ENCODE measurements around the gene RCAN2.

Gene RCAN2

GRCh38 chr6:46296586-46296985, 194.7 kb downstream of the RCAN2 start:
- in situ Hi-C loops (cut with HindIII; ENCODE audit: low sequenced_read_pairs) = no loop called here
- no peak overlapping the region for H3K4me3 ChIP-seq (ENCODE audit: low read depth, low read length)
- no peak for DNase-seq (ENCODE audit: low read depth, low spot score)
- no peak for TF ChIP-seq CTCF (IDR thresholded peaks at IDR 0.05; ENCODE audit: low read depth, low read length)

- TF ChIP-seq CTCF (IDR thresholded peaks at IDR 0.05; ENCODE audit: low read depth, low read length) = no peak
- no peak for DNase-seq (ENCODE audit: low read depth, low spot score)
- H3K4me3 ChIP-seq (ENCODE audit: low read depth, low read length) = no peak overlapping the region
- in situ Hi-C loops (cut with HindIII; ENCODE audit: low sequenced_read_pairs) = no loop called here
These were observed 197.5 kb downstream of the RCAN2 start for GRCh38 chr6:46293641-46294316.

- no peak for TF ChIP-seq CTCF (IDR thresholded peaks at IDR 0.05; ENCODE audit: low read depth, low read length)
- DNase-seq (ENCODE audit: low read depth, low spot score) = no peak
- H3K4me3 ChIP-seq (ENCODE audit: low read depth, low read length) = no peak overlapping the region
- in situ Hi-C loops (cut with HindIII; ENCODE audit: low sequenced_read_pairs) = no loop called here
These were observed 199.4 kb downstream of the RCAN2 start for GRCh38 chr6:46291880-46292279.

GRCh38 chr6:46291275-46291633, 200.0 kb downstream of the RCAN2 start:
- no peak for DNase-seq (ENCODE audit: low read depth, low spot score)
- in situ Hi-C loops (cut with HindIII; ENCODE audit: low sequenced_read_pairs) = no loop called here

GRCh38 chr6:46290421-46291274, 200.6 kb downstream of the RCAN2 start:
- in situ Hi-C loops (cut with HindIII; ENCODE audit: low sequenced_read_pairs) = no loop called here
- no peak overlapping the region for H3K4me3 ChIP-seq (ENCODE audit: low read depth, low read length)
- no peak for TF ChIP-seq CTCF (IDR thresholded peaks at IDR 0.05; ENCODE audit: low read depth, low read length)
- no peak for DNase-seq (ENCODE audit: low read depth, low spot score)

More at GRCh38 chr6:46291275-46291633, 200.0 kb downstream of the RCAN2 start:
- TF ChIP-seq CTCF (IDR thresholded peaks at IDR 0.05; ENCODE audit: low read depth, low read length) = no peak
- H3K4me3 ChIP-seq (ENCODE audit: low read depth, low read length) = no peak overlapping the region

GRCh38 chr6:46289898-46290297, 201.4 kb downstream of the RCAN2 start:
- no peak for TF ChIP-seq CTCF (IDR thresholded peaks at IDR 0.05; ENCODE audit: low read depth, low read length)

More at GRCh38 chr6:46289898-46290297, 201.4 kb downstream of the RCAN2 start:
- no peak overlapping the region for H3K4me3 ChIP-seq (ENCODE audit: low read depth, low read length)
- no peak for DNase-seq (ENCODE audit: low read depth, low spot score)
- in situ Hi-C loops (cut with HindIII; ENCODE audit: low sequenced_read_pairs) = no loop called here

Data from astrocyte of the spinal cord (primary cell).